Activated CD4-positive, alpha-beta T cell treated with anti-CD3 and anti-CD28 coated beads, Interleukin-2, Interleukin-6, amounts not matched to agents 100 ng/mL and 50 ng/mL, durations not matched to agents 16 hours and 8 hours (primary cell): ENCODE measurements around the gene TMED7.
"Not testable (repeated sequence)": the region's sequence is repeated elsewhere in the genome, so short reads cannot be mapped to it uniquely, and the experiment has no call there.

Source experiments
- DNase-seq: peaks from one replicate; pipeline ENCODE4 v3.0.0-alpha.2; 2020

The TMED7 gene

DNA sequence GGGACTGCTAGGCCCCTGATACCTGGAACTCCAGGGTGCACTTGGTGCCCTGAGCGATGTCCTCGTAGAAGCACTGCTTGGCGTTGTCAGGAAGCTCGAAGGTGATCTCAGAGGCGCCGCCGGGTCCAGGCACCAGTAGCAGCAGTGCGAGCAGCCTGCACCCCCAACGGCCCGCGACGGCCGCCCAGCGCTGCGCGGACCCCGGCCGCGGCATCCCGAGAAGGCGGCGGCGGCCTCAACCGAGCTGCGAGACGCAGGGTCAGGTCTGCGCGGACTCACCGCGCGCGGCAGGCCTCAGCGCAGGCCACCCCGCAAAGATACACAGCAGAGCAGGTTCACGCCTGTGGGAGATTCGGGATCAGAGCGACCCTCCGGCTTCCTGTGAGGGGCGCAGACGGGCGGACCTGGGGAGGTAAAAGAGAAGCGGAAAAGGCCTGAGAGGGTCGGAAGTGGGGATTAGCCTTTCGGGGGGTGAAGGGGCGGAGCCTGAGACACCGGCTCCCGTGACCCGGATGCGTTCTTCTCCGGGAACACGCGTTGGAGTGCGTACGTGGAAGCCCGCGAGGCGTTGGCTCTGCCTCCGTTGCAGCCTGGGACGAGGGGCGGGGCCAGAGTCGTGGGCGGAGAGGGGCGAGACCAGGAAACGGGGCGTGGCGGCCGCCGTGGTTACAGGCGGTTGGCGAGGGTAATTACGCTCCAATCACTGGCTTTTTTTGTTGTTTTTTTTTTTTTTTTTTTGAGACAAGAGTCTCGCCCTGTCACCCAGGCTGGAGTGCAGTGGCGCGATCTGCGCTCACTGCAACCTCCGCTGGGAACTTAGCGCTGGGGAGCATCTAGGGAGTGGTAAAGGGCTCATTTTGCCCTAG, at the start of gene TMED7:
TMED7 (minus strand) TSS at position 458 of the 866 bp plus-strand sequence; CDS start at position 214, 244 bp downstream.
- peak; percentile 100 for DNase-seq

GRCh38 chr5:115674782-115675181, 48.9 kb upstream of the TMED7 start:
- DNase-seq = not testable (repeated sequence)

- no peak for DNase-seq
Observed at GRCh38 chr5:115673596-115673995, 47.8 kb upstream of the TMED7 start.

- no peak for DNase-seq
Observed at GRCh38 chr5:115671939-115672338, 46.1 kb upstream of the TMED7 start.

DNA sequence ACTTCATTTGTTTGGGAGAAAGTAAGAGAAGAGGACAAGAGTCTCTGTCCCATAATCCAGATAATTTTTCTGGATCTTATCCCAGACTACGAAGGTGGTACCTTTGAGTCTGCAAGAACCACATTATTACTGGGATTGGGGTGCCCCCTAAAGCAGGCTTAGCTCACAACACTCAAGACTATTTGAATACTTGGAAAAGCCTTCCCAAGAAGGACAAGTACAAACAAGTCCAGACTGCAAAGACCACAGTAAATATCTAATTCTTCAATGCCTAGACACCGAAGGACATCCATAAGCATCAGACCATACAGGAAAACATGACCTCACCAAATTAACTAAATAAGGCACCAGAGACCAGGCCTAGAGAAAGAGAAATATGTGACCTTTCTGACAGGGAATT, 40.2 kb upstream of the TMED7 start:
- DNase-seq = no peak

GRCh38 chr5:115661563-115661962, 35.7 kb upstream of the TMED7 start:
- DNase-seq = no peak

DNA sequence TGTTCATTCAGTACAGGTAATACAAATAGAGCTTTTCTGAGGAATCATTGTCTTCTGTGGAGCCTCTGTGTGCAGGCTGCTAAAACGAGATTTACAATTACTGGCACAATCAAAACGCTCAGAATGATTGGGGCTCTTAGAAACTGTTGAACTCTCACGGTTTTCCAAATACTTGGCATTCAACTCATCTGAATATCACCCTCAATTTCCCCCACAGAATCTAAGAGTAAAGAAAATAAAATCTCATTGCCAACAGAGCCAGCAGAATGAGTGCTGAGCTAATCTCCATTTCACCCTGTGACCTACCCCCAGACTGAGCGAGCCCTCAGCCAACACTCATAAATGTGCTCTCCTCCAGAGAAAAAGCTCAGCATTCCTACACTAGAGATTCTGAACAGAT, 35.3 kb upstream of the TMED7 start:
- DNase-seq = no peak

DNA sequence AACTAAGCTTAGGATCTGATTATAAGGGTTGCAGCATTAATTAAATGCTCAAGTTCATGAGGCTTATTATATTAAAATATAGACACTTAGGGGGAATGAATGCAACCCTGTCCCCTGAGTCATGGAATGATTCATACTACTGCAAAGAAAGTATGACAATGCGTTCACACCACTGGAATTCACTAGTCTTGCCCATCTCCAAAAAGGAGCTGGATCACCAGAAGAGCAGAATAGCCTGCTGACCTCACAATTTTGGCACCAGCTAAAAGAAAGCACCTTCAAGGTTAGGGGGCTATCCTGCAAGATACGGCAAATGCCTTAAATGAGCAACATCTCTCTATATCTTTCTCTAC, 32.0 kb upstream of the TMED7 start:
- no peak for DNase-seq

DNA sequence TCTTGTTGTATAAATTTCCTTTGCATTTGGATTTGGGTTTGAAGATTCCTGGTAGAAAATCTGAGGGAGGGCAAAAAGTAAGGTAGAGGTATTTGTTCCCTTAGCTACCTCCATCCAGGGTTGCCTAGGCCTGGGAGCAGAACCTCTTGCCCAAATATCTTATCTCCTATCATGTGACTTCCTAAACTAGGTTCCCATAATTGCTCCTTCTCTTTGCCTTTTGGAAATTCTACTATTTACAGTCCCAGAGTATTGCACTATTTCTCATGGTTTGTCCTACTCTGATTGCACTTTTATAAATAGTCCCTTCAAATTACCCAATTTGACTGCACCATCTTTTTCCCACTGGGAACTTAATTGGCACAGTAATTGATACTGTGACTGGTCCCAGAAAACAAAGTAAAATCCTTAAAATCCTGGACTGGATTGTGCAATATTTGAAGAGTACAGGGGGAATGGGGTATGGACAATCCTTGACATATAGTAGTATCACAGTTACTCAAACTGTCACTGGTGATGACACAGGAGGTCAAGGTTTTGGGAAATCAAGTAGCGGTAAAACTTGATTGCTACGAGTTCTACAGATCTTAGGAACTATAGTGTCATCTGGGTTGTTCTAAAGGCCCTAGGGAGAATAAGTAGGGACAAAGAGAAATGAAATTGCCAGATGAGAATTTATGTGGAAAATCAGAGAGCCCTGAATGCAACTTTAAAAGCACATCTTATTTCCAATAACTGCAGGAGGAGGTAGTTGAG, 31.5 kb upstream of the TMED7 start:
- no peak for DNase-seq

DNA sequence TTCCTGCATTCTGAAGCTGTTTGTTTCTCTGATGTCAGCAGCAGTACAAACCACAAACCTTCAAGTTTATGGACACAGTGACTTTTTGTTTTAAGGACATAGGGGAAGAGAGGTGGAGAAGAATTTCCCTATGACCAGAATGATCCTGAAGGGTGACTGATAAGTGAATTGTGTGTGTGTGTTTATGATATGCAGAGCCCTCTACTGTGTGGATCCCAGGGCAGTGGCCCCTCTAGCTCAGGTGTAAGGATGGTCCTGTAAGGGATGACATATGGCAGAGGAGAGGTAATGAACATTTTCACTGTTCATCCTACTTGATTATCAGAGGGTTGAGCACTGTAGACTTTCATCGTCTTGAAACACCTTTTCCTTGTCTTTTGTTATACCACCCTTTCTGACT, 30.6 kb upstream of the TMED7 start:
- DNase-seq = no peak

GRCh38 chr5:115655994-115656393, 30.2 kb upstream of the TMED7 start:
- no peak for DNase-seq

DNA sequence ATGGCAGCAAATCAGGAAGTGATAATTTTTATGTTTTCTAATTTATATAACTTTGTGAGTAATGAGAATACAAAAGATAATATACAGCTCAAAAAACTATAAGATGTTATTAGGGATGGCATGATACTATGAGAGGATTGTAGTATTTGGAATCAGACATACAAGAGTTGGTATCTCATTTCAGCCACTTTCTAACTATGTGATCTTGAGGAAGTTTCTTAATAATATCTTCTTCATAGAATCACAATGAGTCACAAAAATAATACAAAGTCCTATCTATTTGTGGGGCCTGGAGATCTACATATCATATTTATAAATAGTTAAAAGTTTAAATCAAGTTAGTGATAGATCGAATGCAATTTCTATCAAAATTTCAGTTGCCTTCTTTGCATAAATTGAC, 23.7 kb upstream of the TMED7 start:
- DNase-seq = no peak

DNA sequence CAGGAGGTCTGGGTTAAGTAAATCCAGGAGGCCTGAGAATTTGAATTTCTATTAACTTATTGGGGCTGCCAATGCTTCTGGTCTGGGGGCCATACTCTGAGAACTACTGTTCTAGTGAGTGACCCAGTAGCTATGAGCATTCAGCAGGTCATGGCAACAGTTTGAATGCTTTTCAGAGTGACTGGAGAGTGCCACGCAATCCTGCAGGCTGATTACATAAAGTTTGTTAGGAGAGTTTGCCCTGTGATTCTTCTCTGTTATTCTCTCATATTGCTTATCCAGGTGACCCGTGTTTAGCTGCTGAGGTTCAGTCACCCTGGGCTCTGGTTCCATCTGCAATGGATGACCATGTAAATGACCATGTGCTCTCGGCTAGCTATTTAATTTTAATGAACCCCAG, 22.2 kb upstream of the TMED7 start:
- DNase-seq = no peak

GRCh38 chr5:115645386-115645785, 19.6 kb upstream of the TMED7 start:
- DNase-seq = not testable (repeated sequence)

GRCh38 chr5:115644046-115644445, 18.2 kb upstream of the TMED7 start:
- DNase-seq = no peak

DNA sequence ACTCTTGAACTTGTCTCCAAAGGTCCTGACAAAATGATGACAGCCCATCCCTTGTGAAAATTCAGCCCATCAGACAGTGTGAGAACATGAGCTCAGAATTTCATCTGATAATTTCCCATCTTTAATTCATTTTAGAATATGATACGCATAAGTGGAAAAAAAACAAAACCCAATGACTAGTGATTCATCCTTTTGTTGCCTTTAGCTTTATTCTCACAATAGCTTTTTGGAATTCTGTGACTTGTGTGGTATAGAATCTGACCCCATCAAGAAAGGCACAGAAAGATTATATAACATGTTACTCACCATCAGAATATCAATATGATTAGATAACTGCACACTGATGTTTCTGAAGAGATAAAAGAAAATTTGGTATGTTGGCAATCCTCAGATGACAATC, 16.1 kb upstream of the TMED7 start:
- DNase-seq = no peak

GRCh38 chr5:115640274-115640673, 14.4 kb upstream of the TMED7 start:
- no peak for DNase-seq

- no peak for DNase-seq
Observed at GRCh38 chr5:115639377-115639776, 13.5 kb upstream of the TMED7 start.

GRCh38 chr5:115637507-115637906, 11.7 kb upstream of the TMED7 start:
- no peak for DNase-seq

- peak; percentile 14 for DNase-seq
Observed at GRCh38 chr5:115636008-115636407, 10.2 kb upstream of the TMED7 start.

DNA sequence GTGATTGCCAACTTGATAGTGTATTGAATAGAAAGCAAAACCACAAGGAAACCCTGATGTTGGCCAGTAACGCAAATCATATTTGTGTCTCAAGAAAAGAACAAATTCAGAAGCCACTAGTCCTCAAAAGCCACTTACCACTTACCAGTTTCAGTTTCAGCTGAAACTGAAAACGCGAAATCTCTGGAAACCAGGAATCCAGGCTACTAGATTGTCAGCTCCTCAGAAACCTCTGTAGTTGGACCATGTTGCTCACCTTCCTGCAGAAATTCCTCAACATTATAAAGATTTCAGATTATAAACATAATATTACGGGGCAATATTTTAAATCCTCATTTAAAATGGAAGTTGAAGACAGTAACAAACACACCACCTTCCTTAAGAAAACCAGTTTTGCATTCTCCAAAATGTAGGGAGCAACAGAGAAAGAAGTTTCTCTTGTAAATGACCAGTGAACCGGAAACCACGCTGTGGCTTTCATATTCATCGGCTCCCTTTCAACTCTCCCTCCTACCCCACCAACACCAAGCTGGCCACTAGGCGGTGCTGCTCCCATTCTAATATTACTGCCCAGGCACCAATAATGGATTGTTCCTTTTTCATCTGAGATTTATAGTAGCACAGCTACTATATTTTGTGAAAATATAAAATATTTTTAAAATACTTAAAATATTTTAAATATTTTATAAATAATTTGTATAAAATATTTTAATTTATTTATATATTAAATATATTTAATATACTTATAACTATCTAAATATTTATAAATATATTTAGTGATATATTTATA, 8.7 kb upstream of the TMED7 start:
- DNase-seq = peak; percentile 92

DNA sequence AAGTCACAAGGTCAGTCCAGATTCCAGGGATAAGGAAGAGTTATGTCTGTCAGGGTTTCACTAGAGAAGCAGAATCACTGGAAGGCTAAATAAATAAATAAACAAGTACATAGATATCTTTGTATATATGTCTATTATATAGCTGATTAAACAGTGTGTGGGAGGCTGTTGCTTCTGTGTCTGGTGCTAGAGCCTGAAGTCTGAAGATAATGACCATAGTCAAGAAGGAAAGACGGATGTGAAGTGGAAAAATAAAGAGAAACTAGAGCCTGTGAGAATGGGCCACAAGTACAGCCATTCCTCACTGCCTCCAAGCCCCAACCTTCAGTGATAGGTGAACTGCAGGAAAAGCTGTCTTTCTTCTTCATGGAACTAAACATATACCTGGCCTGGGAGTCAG, 4.1 kb upstream of the TMED7 start:
- no peak for DNase-seq

GRCh38 chr5:115627295-115627865, 1.5 kb upstream of the TMED7 start:
- DNase-seq = no peak
